Caco-2 (cell line): ENCODE results near the gene IGSF23. TPM values are rescaled to one million over a fixed set of nuclear protein-coding genes. Genes with fewer than 3 reads are reported as not detected.

Experiments
- BruUV-seq: library from RNA; stranded (reverse); fragments of 400-500 nt; replicated peaks from 2 replicates; lab custom pipeline; 2021; lab: Mats Ljungman, UMichigan
- CTCF ChIA-PET: fragments of 300-600 bp; sonication (Branson Sonifier 250); formaldehyde crosslinking; loops from one replicate; lab custom pipeline; 2022; ENCODE audit warnings: antibody characterized with exemption; lab: Charles Lee
- POLR2A ChIA-PET: fragments of 300-600 bp; sonication (Branson Sonifier 250); formaldehyde crosslinking; loops from one replicate; lab custom pipeline; 2022; ENCODE audit warnings: antibody characterized with exemption; lab: Charles Lee
- DNase-seq, 2 experiments: peaks; one replicate each; pipeline versions ENCODE4 v3.0.0 to v3.0.0-alpha.2; 2020 to 2022
- H3K27me3 ChIP-seq: replicated peaks from 2 replicates; pipeline ENCODE4 v1.6.0; 2011; ENCODE audit warnings: low read length; ENCODE audit not compliant: control insufficient read depth, insufficient read depth
- H3K36me3 ChIP-seq: 2 replicates; pipeline ENCODE4 v1.5.1; 2011; ENCODE audit warnings: low read length; ENCODE audit not compliant: control insufficient read depth, insufficient read depth
- H3K4me1 ChIP-seq: fragments of 250-450 bp; sonication (Bioruptor Pico); 2 replicates; pipeline ENCODE4 v1.5.1; 2020; ENCODE audit warnings: mild to moderate bottlenecking
- H3K4me3 ChIP-seq: 2 replicates; pipeline ENCODE4 v1.5.1; 2011; ENCODE audit warnings: low read depth, mild to moderate bottlenecking, control low read depth, low read length
- H3K9me3 ChIP-seq: fragments of 250-450 bp; sonication (Bioruptor Pico); 2 replicates; pipeline ENCODE4 v1.5.1; 2020; ENCODE audit warnings: mild to moderate bottlenecking, moderate library complexity
- H3K27ac Mint-ChIP-seq: one replicate; pipeline ENCODE4 v1.8.0; 2022; ENCODE audit warnings: mixed read lengths; ENCODE audit not compliant: unreplicated experiment
- H3K27me3 Mint-ChIP-seq: one replicate; pipeline ENCODE4 v1.8.0; 2022; ENCODE audit warnings: mixed read lengths; ENCODE audit not compliant: insufficient read depth, unreplicated experiment
- H3K36me3 Mint-ChIP-seq: one replicate; pipeline ENCODE4 v1.8.0; 2022; ENCODE audit warnings: mild to moderate bottlenecking, mixed read lengths; ENCODE audit not compliant: insufficient read depth, unreplicated experiment
- H3K4me1 Mint-ChIP-seq: one replicate; pipeline ENCODE4 v1.8.0; 2022; ENCODE audit warnings: low read depth, mixed read lengths; ENCODE audit not compliant: unreplicated experiment
- H3K4me3 Mint-ChIP-seq: one replicate; pipeline ENCODE4 v1.8.0; 2022; ENCODE audit warnings: mild to moderate bottlenecking, moderate library complexity, mixed read lengths; ENCODE audit not compliant: unreplicated experiment
- H3K9me3 Mint-ChIP-seq: one replicate; pipeline ENCODE4 v1.8.0; 2022; ENCODE audit warnings: mixed read lengths; ENCODE audit not compliant: unreplicated experiment
- CTCF ChIP-seq, 2 experiments: fragments of 200-600 bp in 1 of 2; IDR thresholded peaks; 1 replicate in 1 of 2; 2 replicates in 1 of 2; pipeline versions ENCODE4 v1.5.1 to v1.8.0; 2011 to 2022; ENCODE audit warnings: antibody characterized with exemption in 1 of 2, control low read depth in 1 of 2, inconsistent platforms in 1 of 2, low read depth in 1 of 2, low read length in 1 of 2, mild to moderate bottlenecking in 1 of 2, moderate library complexity in 1 of 2; ENCODE audit not compliant: insufficient read depth in 1 of 2, severe bottlenecking in 1 of 2, unreplicated experiment in 1 of 2
- intact Hi-C: fragments of 100-400 bp; cut with micrococcal nuclease; formaldehyde crosslinking; loops from one replicate; pipeline ENCODE4 v1.10.0; 2022; ENCODE audit not compliant: unreplicated experiment
- total RNA-seq: library from RNA; stranded (reverse); gene quantifications from 2 replicates; pipeline ENCODE4 v1.2.3, GENCODE V29; 2022

IGSF23 gene
- total RNA-seq, 1 experiment from 2014 or later = 3.9 TPM

DNA sequence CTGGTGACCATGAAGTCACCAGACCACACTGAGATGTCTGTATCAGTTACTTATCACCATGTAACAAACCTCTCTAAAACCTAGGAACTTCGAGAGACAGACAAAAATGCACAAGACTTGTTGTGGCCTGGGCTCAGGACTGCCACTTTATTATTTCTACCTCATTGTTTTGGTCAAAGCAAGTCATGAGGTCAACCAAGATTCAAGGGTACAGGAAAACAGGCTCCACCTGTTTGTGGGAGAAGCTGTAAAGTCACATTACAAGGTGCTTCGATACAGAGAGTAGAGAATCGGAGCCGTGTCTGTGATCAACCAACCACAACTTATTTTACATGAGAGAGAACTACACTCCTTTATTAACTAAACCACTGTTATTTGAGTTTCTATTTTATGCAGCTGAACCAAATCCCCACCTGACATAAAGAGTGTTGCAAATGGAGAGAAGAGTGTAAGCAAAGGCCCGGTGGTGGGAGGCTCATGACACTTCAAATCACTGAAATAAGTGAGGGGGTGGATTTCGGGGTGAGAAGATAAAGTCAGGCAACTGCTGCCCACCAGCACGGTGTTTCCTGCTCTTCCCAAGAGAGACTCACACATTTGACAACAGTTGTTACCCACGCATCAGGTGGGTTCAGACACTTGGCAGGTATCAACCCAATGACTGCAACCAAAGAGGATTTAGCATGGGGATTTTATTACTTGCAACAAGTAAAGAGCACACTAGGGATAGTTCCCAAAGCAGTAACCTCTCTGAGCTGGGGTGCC, 39.0 kb upstream of the IGSF23 start:
- no peaks in the 10 kb centered on the region for H3K36me3 Mint-ChIP-seq
- Histone ChIP-seq H3K4me1 (peaks cover 27% of the 10 kb centered on the region), H3K4me3 (no peak overlapping the region), H3K27me3 (no peaks in the 10 kb centered on the region), H3K9me3 (no peaks in the 10 kb centered on the region), H3K36me3 (no peaks in the 10 kb centered on the region)
- H3K9me3 Mint-ChIP-seq = no peaks in the 10 kb centered on the region
- no peaks in the 10 kb centered on the region for H3K27me3 Mint-ChIP-seq
- BruUV-seq = no TSS peak
- DNase-seq = no peak
- no peak overlapping the region for H3K4me3 Mint-ChIP-seq
- no peak for TF ChIP-seq CTCF (IDR thresholded peaks at IDR 0.05; ENCODE audit: insufficient read depth in 1 of 2, low read depth in 1 of 2, low read length in 1 of 2, severe bottlenecking in 1 of 2, unreplicated experiment in 1 of 2)
- ChIA-PET CTCF (interaction anchor here (0.6 kb wide), 2 partner anchors 95 to 115 kb away, joined by 3 to 10 read pairs; no protein-coding TSS in a partner anchor), POLR2A (interaction anchor here (0.6 kb wide), 1 partner anchor 70 kb away, joined by 4 read pairs; the partner anchor contains the start of gene PVR)
- no peak overlapping the region for H3K27ac Mint-ChIP-seq
- H3K4me1 Mint-ChIP-seq = peaks cover 35% of the 10 kb centered on the region
- intact Hi-C loops = loop anchor here (5.0 kb wide), 1 partner anchor 62 kb away; no protein-coding TSS in a partner anchor

DNA sequence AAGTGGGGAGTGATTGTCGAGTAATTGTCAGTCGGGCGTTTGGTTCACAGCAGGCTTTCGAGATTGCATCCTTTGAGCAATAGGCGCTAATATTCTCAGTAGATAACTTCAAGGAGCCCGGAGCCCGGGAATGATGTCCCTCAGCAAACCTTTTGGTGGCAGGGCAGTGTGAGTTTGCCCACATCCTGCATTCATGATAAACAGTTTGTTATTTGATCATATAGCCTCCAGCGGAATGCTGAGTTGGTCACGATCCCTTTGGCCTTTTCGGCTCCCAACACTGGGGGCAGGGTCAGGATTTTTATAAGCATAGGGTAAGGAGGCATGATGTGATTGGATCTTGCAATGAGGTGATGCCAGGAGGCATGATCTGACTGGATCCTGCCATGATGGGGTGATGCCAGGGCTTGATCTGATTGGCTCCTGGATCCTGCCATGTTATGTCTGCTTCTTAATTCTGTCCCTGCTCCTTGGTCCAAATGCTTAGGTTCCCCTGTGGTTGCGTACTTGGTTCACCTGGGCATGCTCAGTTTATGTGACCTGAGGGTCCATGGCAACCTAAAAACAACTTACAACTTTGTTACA, 38.2 kb upstream of the IGSF23 start:
- no TSS peak for BruUV-seq
- no peak overlapping the region for H3K4me3 ChIP-seq
- H3K4me1 ChIP-seq = peaks cover 27% of the 10 kb centered on the region
- ChIA-PET POLR2A (no interaction called here), CTCF (interaction anchor here (0.6 kb wide), 1 partner anchor 95 kb away, joined by 3 read pairs; no protein-coding TSS in a partner anchor)
- H3K4me3 Mint-ChIP-seq = no peak overlapping the region
- peaks cover 35% of the 10 kb centered on the region for H3K4me1 Mint-ChIP-seq
- H3K36me3 ChIP-seq = no peaks in the 10 kb centered on the region
- no peak for DNase-seq
- H3K9me3 Mint-ChIP-seq = no peaks in the 10 kb centered on the region
- intact Hi-C loops = loop anchor here (5.0 kb wide), 1 partner anchor 37 kb away; the partner anchor contains the start of gene IGSF23
- H3K27me3 ChIP-seq = no peaks in the 10 kb centered on the region
- no peak overlapping the region for H3K27ac Mint-ChIP-seq
- no peaks in the 10 kb centered on the region for H3K9me3 ChIP-seq
- no peak for TF ChIP-seq CTCF (IDR thresholded peaks at IDR 0.05; ENCODE audit: insufficient read depth in 1 of 2, low read depth in 1 of 2, low read length in 1 of 2, severe bottlenecking in 1 of 2, unreplicated experiment in 1 of 2)
- no peaks in the 10 kb centered on the region for H3K27me3 Mint-ChIP-seq
- H3K36me3 Mint-ChIP-seq = no peaks in the 10 kb centered on the region

DNA sequence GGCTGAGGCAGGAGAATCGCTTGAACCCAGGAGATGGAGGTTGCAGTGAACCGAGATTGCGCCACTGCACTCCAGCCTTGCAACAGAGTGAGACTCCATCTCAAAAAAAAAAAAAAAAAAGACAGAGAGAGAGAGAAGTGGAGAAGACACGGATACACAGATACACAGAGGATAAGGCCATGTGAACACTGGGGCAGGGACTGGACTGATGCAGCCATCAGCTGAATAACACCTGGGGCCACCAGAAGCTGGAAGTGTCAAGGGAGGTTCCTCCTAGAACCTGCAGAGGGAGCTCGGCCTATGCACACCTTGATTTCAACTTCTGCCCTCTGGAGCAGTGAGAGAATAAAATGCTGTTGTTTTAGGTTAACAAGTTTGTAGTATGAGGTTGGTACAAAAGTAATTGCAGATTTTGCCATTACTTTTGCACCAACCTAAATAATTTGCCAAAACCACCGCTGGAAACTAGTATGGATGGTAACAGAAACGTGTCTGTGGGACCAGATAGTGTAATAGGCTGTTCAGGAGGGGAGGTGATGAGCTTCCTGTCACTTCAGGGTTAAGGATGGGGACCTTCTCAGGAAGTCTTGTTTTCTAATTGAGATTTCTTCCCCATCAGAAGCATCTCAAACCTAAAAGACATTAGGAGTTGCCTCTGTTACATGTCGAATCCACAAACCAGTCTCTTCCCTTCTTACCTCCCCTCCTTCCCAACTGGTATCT, 36.4 kb upstream of the IGSF23 start:
- no peak overlapping the region for H3K4me3 Mint-ChIP-seq
- no peaks in the 10 kb centered on the region for H3K36me3 Mint-ChIP-seq
- BruUV-seq = no TSS peak
- peak; percentile 78 to 79 for DNase-seq
- no peak overlapping the region for H3K27ac Mint-ChIP-seq
- intact Hi-C loops = loop anchor here (1.0 to 5.0 kb wide), 3 partner anchors 35 to 80 kb away; partner anchors contain the start of gene IGSF23
- no peaks in the 10 kb centered on the region for H3K9me3 Mint-ChIP-seq
- no peaks in the 10 kb centered on the region for H3K27me3 Mint-ChIP-seq
- H3K36me3 ChIP-seq = no peaks in the 10 kb centered on the region
- TF ChIP-seq CTCF (IDR thresholded peaks at IDR 0.05; ENCODE audit: insufficient read depth in 1 of 2, low read depth in 1 of 2, low read length in 1 of 2, severe bottlenecking in 1 of 2, unreplicated experiment in 1 of 2) = peak; percentile 89 to 90
- no peaks in the 10 kb centered on the region for H3K27me3 ChIP-seq
- no peaks in the 10 kb centered on the region for H3K9me3 ChIP-seq
- ChIA-PET POLR2A (interaction anchor here (0.8 kb wide), 1 partner anchor 87 kb away, joined by 3 read pairs; no protein-coding TSS in a partner anchor), CTCF (interaction anchor here (0.5 to 1.8 kb wide), 22 partner anchors 10 to 264 kb away, joined by 3 to 34 read pairs (median 5); partner anchors contain the start of gene PVR)
- peaks cover 34% of the 10 kb centered on the region for H3K4me1 Mint-ChIP-seq
- H3K4me1 ChIP-seq = peaks cover 17% of the 10 kb centered on the region
- no peak overlapping the region for H3K4me3 ChIP-seq
